Daoy (cell line): ENCODE results near the gene GPR146. TPM values are rescaled to one million over a fixed set of nuclear protein-coding genes. Genes with fewer than 3 reads are reported as not detected.

Source experiments
- DNase-seq: peaks from one replicate; pipeline ENCODE4 v3.0.0-alpha.2; 2015; ENCODE audit warnings: low read depth
- total RNA-seq: library from RNA; depleted of rRNA; stranded (reverse); fragments of >200 nt; shearing (Covaris generic); gene quantifications from 2 replicates; pipeline ENCODE4 v1.2.3, GENCODE V29; 2014

GPR146 gene
- total RNA-seq, 1 experiment from 2014 or later: 0.17 TPM

DNA sequence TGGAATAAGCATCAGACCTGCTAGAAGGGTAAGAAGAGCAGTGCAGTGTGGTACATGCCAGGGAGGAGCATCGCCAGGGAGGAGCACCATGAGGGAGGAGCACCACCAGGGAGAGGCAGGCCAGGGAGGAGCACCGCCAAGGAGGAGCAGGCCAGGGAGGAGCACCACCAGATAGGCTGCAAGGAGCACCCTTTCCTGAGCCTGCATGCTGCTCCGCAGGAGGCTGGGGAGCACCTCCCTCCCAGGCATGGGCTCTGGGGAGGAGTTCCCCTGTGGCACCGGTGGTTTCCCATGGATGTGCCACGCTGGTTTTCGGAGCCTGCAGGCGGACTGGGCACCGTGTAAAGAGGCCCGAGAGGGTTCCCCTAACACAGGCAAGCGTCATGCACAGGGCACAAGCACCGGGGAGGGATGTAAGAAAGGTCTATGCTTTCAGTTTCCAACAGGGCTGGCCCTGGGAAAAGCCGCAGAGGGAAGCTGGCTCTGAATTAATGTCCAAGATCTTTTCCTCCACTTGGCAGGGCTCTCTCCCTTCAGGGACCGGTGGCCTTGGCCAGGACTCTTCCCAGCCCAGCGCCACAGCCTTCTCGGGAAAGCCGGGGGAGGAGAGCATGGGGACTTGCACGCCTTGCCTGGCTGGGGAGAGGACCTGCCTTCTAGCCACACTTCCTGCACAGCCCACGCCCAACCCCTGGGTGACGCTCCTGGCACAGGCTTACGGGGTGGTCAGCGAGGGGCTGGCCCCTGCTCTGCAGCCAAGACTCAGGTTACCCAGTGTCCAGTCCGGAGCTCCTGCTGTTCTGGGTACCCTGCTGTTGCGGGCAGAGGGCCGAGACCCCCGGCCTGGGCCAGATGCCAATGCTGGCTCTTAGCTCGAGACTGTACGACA, 32.1 kb downstream of the GPR146 start:
- DNase-seq: peak; percentile 37

DNA sequence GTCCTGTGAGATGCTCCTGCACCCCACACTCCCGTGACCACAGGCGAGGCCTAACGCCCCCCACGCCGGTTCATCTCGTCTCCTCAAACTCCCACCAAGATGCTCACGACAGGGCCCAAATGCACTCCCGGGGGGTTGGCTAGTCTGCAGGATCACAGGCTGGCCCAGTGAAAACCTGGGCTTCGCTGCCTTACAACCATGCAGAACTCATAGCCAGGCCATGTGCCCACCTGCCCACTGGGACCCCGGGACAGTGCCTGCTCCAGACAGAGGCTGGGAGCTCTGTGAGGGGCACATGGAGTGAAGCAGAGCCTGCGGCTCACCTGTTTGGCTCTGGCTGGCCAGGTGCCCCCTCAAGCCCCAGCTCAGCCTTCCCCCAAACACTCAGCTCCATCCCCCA, 34.2 kb downstream of the GPR146 start:
- DNase-seq: no peak

DNA sequence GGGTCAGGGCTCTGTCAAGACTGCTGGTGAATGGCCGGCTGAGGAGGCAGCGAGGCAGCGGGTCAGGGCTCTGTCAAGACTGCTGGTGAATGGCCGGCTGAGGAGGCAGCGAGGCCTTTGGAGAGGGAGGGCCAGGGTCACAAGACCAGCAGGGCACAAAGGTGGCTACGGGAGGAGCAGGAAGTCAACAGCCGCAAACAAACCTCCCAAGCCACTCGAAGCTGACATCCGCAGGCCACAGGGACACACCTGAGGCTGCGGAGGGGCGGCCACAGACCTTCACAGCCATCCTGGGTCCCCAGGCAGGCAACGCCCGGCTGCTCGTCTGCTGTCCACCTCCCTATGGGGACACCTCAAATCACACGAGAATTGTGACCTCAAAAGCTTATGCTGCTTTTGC, 34.6 kb downstream of the GPR146 start:
- DNase-seq: no peak

DNA sequence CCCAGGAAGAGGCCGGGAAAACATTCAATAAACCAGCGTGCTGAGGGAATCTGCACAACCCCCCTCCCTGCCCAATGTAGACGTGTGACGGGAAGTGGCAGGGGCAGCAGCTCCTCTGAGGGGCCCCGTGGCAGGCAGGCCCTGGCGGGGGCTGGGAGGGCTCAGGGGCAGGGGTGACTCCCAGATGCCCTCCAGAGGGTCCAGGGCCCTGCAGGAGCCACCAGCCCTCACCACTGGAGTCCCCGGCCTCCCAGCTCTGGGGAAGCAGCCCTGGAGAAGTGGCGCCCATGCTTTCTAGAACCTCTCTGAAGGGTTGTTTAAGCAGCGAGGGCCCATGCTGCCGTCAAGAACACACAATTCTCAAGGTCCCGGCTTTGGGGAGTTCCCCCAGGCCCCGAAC, 35.2 kb downstream of the GPR146 start:
- no peak for DNase-seq

DNA sequence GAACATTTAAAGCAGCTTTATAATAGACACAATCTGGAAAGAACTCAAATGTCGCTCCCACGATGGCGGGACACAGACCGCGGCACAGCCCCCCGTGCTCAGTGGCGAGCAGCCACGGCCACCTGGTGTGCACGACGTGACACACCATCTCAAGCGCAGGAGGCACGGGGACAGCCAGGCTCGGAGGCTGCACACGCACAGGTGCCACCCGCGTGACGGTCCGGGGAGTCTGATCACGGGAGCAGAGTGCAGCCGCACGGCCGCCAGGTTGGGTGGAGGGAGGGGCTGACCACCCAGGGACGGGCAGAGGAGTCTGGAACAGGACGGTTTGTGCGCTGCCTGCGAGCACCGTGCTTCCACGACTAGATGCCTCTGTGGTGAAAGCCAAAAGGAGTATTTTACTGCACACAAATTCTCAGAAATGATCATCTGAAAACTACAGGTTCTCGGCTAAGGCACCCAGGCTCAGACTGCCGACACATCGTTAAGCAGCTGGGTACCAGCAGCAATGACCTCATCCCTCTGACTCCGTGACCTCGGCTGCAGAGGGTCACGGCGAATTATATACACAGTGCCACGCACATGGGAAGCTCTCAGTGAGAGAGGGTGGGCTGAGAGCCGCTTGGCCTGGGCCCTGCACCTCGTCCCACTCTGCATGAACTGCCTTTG, 36.0 kb downstream of the GPR146 start:
- no peak for DNase-seq

DNA sequence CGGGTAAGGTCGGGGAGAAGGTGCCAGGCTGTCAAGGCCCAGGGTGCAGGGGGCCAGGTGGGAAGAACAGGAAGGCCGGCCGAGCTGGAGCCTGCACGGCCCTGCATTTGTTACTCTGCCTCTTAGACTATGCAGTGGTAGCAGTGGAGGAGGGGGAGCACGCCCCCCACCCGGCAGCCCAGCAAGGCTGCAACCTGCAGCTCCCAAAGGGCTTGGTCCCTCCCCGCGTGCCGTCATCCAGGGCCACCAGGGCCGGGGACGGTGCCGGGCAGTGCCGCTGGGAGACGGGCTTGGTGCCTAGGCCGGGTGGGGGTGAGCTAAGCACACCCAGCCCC, 36.5 kb downstream of the GPR146 start:
- no peak for DNase-seq

DNA sequence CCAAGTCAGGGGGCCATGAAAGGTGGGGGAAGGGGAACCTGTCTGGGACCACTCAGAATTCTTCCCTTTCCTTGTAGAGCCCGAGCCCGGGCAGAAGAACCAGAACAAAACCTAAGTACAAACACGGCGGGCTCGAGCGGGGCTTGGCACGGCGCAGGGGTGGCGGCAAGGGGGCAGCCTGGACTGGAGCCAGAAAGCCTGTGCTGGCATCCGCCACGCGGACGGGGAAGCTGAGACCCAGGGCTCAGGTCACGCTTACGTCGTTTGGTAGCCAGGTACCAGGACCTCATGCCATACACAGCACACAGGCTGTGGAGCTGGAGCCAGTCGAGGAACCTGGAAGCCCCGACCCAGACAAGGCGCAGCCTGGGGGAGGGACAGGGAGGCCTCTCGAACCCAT, 37.0 kb downstream of the GPR146 start:
- no peak for DNase-seq

DNA sequence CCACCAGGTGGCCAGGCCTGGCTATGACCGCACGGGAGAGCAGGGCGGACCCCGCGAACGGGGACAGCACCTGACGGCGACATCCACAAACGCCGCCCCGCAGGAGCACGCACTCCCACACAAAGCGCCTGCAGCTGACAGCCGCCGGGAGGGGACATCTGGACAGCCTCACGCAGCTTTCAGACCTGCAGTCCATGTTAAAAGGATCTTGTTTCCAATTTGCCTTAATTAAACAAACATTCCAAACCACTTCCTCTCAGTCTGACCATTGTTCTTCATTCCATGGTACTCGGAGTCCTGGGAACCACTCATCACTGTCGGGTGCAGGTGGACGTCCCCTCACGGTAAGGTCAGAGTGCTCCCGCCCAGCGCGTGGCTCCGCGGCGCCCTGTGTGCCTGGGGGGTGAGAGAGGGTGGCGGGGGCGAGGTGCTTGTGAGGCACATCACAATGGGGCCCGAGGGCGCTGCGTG, 37.6 kb downstream of the GPR146 start:
- peak; percentile 67 for DNase-seq

DNA sequence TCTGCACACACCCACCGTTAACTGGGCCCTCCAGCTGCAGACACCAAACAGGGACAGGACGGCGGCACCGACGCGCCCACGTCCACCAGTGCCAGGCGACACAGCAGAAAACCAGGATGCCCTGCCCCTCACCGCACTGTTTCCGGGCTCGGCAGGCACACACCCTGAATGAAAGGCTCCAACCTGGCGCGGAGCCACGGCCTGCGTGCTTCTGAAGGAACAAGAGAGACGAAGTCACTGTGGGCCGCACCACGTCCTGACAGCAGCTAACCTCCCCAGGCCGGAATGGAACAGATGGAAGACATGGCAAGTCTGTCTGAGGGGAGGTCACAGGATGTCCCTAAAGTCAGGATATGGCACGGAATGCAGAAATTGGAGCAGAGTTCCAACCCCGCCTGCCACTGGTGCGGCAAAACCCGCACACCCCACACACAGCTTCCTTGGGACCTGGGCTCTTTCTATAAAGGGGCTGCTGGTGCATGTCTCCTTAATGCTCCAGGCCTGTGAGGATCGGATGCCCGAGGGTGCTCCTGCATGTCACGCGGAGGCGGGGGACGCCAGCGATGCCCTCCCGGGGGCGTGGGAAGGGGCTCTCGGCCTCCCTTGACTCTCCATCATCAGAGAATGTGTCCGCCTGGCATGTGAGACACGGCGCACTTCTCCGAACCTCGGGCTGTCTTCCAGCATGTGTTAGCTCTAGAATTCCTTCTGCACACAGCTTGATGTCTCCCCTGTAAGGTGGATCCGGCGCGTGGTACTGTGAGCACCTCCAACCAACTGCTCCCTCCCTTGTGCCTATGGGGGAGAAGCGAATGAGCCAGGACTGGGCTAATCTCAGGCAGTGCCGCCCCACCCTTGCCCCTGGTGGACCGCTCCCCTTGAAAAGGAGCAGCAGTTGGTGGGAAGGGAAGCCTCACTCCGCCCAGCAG, 39.6 kb downstream of the GPR146 start:
- no peak for DNase-seq

DNA sequence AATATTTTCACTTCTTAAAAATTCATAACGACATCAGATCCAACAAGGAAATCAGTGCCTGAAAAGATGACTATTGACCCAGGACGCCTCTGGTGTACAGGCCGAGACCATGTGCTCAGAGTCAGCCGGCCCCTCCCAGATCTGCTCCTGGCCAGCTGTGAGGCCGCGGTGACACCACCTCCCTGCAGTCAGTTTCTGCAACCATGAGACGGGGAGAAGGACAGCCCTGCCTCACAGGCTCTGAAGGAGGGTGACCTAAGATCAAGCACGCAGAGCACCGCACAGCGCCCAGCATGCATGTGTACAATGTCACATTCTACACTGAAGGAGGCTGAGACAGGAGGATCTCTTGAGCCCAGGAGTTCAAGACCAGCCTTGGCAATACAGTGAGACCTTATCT, 40.9 kb downstream of the GPR146 start:
- no peak for DNase-seq

DNA sequence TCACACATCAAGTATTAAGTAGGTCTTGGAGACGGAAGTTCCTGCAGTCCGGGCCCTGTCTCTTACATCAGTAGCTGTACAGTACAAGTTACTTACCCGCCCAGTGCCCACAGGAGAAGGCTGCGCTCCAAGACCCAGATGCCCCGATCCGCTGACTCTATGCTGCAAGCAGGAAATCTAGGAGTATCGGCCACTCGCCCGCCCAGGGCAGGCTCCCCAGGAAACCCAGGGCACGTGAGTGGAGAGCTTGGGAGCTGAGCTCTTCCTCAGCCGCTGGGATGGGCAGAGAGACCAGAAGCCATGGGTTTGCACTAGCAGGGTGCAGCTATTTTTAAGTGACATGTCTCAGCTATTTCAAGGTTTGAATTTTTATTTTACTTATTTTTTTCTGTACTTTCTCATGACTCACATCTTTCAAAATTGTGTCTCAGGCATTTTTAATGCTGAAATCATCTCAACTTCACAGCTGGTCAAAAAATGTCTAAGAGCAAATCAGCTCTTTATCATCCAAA, 41.6 kb downstream of the GPR146 start:
- DNase-seq: no peak

DNA sequence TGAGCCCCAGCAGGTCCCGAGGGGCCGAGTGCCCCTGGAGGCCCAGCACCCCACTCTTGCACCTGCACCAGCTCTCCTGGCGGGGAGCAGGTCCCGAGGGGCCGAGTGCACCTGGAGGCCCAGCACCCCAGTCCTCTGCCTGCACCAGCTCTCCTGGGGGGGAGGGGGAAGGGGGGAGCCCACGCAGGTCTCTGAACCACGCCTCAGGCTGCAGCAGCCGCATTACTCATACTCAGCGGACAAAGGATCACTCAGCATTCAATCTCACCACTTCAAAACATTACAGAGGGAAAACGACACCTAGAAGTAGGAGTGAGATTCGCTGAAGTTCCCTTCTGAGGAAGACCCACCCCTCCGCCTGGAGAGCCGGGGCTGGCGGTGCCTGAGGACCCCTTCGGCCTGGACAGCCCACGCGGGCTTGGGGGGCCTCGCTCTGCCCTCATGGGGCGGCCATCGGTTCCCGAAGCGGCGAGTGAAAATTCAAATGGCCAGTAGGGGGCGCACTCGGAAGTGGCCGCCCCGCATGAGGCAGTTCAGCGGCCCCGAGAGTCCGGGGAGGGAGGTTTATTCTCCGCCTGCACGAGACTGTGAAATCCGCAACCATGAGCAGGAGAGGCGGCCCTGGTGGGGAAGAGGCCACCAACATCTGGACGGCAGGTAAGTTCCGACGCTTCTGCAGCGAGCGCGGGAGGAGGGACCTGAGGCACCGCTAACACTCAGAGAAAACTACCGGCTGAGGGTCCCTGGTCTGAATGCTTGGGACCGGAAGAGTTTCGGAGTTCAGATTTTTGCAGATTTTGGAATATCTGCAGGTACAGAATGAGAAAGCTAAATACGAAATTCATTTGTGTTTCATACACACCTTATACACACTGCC, 42.5 kb downstream of the GPR146 start:
- DNase-seq: peak; percentile 70

DNA sequence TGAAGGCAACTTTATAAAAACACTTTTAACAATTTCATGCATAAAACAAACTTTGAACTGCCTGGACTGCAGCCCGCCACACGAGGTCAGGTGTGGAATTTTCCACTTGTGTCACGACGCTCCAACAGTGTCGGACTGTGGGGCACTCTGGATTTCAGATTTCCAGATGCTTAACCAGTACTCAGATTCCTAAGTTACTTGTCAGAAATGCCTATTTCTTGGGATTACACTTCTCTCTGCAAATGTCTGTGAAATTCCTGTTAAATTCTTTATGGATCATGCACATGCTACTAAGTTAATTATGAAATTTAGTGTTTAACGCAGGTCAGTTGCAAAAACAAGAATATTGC, 43.1 kb downstream of the GPR146 start:
- DNase-seq: no peak

DNA sequence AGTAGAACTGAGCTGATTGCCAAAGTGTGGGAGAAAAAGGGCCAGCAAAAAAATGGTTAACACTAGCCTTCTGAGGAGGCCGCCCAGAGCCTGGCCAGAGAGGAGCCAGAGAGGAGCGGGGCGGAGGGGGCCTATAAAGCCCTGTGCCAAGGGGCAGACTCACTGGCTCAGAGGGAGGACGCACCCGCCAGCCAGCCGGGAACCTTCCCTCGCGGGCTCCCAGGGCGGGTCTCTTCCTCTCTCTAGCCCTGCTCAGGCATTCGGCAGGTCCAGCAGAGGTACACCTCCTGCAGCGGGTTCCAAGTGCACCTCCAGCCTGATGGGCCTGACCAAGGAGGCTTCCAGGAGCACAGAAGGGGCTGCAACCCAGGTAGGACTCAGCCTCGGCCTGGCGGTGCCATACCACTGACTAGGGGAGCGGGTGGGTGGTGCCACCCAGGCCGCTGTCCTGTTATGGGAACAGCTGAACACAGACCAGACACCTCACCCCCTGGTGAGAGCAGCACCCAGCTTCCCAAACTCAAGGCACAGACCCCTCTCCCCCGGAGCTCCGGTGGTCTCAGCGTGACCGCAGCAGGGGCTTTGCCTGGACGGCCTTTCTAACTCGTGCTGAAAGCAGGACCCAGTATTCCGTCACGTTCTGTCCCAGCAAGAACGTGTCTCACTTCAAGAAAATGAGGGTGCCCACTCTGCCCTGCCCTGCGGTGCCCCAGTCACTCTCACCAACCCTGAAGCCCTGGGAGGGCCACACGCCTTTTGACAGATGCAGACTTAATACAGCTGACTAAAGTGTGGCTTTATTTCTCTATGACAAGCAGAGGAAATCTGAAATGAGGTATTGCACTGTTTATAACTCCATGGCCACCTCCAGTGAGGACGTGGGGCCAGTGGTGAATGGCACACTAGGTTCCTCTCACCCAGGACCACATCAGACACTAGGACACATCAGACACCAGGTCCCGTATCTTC, 43.9 kb downstream of the GPR146 start, which contains the start of gene GPER1:
TSS of gene GPER1 (plus strand) at position 162 of the 969 bp plus-strand sequence. CDS start 3,616 bp downstream, outside the sequence.
- peak; percentile 48 for DNase-seq

DNA sequence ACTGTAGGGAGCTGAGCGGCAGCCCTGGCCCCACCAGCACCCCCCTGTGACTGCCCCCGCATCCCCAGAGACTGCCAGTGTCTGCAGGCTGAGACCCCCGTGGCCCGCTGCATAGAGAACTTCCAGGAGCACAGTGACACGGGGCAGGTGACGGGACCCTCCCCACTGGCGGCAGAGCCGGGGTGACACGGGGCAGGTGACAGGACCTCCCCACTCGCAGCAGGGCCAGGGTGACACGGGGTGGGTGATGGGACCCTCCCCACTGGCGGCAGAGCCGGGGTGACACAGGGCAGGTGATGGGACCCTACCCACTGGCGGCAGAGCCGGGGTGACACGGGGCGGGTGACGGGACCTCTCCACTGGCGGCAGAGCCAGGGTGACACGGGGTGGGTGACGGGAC, 45.9 kb downstream of the GPR146 start:
- no peak for DNase-seq

DNA sequence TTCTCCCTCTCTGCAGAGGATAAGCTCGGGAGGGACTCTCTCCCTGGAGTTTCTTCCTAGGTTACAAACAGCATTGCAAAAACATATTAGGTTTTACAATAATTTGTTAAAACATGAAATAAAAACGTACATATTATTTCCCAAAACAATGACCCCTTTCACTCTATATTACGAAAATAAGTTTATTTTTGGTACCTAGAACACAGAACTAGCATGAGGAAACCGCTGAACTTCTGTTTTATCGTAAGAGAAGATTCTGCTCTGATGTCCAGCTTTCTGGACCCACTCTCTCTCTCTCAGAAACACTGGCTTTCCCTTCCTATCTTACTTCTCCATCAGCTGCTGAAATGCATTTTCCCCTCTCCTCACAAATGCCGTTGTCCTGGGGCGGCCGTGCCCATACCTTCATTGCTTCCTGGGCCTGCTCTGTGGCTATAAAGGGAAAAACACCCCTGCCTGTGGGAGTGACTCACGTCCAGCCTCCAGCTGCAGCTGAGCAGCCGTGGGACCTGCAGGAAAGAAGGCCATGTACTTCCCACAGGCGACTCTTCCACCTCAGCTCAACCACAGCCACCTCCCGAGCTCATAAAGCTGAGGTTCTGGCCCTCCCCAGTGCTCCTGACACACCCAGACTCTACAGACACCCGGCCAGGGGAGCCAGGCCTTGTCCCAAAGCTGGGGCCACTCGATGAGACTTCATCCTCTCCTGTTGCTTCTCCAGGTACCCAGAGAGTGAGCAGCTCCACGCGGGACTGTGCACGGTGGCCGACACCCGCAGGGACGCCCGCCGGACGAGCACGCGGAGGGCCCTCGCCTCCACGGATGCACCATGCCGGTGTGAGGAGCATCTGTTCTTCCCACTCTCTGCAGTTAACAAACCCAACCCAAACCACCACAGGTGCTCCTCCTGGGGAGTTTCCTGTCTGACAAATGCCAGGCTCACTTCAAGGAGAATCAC, 46.6 kb downstream of the GPR146 start:
- DNase-seq: no peak

DNA sequence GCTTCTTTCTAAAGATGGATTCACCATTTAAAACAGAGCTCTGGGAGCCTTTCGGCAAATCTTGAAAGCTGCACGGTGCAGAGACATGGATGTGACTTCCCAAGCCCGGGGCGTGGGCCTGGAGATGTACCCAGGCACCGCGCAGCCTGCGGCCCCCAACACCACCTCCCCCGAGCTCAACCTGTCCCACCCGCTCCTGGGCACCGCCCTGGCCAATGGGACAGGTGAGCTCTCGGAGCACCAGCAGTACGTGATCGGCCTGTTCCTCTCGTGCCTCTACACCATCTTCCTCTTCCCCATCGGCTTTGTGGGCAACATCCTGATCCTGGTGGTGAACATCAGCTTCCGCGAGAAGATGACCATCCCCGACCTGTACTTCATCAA, 47.3 kb downstream of the GPR146 start:
- no peak for DNase-seq

DNA sequence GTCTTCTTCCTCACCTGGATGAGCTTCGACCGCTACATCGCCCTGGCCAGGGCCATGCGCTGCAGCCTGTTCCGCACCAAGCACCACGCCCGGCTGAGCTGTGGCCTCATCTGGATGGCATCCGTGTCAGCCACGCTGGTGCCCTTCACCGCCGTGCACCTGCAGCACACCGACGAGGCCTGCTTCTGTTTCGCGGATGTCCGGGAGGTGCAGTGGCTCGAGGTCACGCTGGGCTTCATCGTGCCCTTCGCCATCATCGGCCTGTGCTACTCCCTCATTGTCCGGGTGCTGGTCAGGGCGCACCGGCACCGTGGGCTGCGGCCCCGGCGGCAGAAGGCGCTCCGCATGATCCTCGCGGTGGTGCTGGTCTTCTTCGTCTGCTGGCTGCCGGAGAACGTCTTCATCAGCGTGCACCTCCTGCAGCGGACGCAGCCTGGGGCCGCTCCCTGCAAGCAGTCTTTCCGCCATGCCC, 47.9 kb downstream of the GPR146 start:
- no peak for DNase-seq
